ENCODE data around the gene RGL3. TPM values are rescaled to one million over a fixed set of nuclear protein-coding genes. Genes with fewer than 3 reads are reported as not detected.
A peak's percentile ranks its signal among the peaks of the same experiment; 100 is the strongest.

The RGL3 gene
- total RNA-seq, 2 experiments from 2014 or later: 0.49 TPM; not detected in 1

GRCh38 chr19:11359421-11359820, 59.7 kb downstream of the RGL3 start:
- TF ChIP-seq CTCF (conservative IDR thresholded peaks at IDR 0.05; ENCODE audit: low read length) (no peak), EZH2phosphoT487 (IDR thresholded peaks at IDR 0.05; ENCODE audit: borderline replicate concordance, low read depth, low read length) (no peak)
- intact Hi-C loops (cut with micrococcal nuclease; ENCODE audit: unreplicated experiment): no loop called here
- Histone ChIP-seq H3K9me2 (ENCODE audit: insufficient read depth, low read length) (no peaks in the 10 kb centered on the region), H3K79me2 (ENCODE audit: insufficient read depth, low read depth, low read length) (no peaks in the 10 kb centered on the region), H3K36me3 (ENCODE audit: insufficient read depth, low read length) (no peaks in the 10 kb centered on the region), H3K4me1 (ENCODE audit: insufficient read depth, low read length, poor library complexity, severe bottlenecking) (no peaks in the 10 kb centered on the region), H3K4me2 (ENCODE audit: low read length) (no peak overlapping the region), H4K20me1 (ENCODE audit: insufficient read depth, low read length) (no peaks in the 10 kb centered on the region), H3K9me3 (ENCODE audit: low read length) (no peaks in the 10 kb centered on the region), H3K4me3 (ENCODE audit: low read depth, low read length, poor library complexity, severe bottlenecking) (no peak overlapping the region), H2AFZ (ENCODE audit: low read length) (no peak overlapping the region), H3K27ac (ENCODE audit: low read depth, low read length, poor library complexity, severe bottlenecking) (no peak overlapping the region)
- DNase-seq (ENCODE audit: low spot score): no peak
- no TSS peak for BruUV-seq (replicated peaks)
- POLR2A ChIA-PET: interaction anchor here (0.7 kb wide), 1 partner anchor 38 kb away, joined by 4 read pairs; no protein-coding TSS in a partner anchor
- CTCF ChIA-PET (ENCODE audit: unreplicated experiment): no interaction called here

- Histone ChIP-seq H4K20me1 (ENCODE audit: insufficient read depth, low read length) (no peaks in the 10 kb centered on the region), H3K4me1 (ENCODE audit: insufficient read depth, low read length, poor library complexity, severe bottlenecking) (no peaks in the 10 kb centered on the region), H3K27ac (ENCODE audit: low read depth, low read length, poor library complexity, severe bottlenecking) (no peak overlapping the region), H3K36me3 (ENCODE audit: insufficient read depth, low read length) (no peaks in the 10 kb centered on the region), H3K4me3 (ENCODE audit: low read depth, low read length, poor library complexity, severe bottlenecking) (no peak overlapping the region), H3K4me2 (ENCODE audit: low read length) (no peak overlapping the region), H3K9me2 (ENCODE audit: insufficient read depth, low read length) (no peaks in the 10 kb centered on the region), H3K79me2 (ENCODE audit: insufficient read depth, low read depth, low read length) (no peaks in the 10 kb centered on the region), H2AFZ (ENCODE audit: low read length) (no peak overlapping the region), H3K9me3 (ENCODE audit: low read length) (no peaks in the 10 kb centered on the region)
- no peak for DNase-seq (ENCODE audit: low spot score)
- CTCF ChIA-PET (ENCODE audit: unreplicated experiment): no interaction called here
- TF ChIP-seq EZH2phosphoT487 (IDR thresholded peaks at IDR 0.05; ENCODE audit: borderline replicate concordance, low read depth, low read length) (no peak), CTCF (conservative IDR thresholded peaks at IDR 0.05; ENCODE audit: low read length) (no peak)
- intact Hi-C loops (cut with micrococcal nuclease; ENCODE audit: unreplicated experiment): no loop called here
- POLR2A ChIA-PET: no interaction called here
- BruUV-seq (replicated peaks): no TSS peak
Observed at GRCh38 chr19:11356676-11357550, 62.2 kb downstream of the RGL3 start.

- no TSS peak for BruUV-seq (replicated peaks)
- ChIA-PET CTCF (ENCODE audit: unreplicated experiment) (no interaction called here), POLR2A (no interaction called here)
- Histone ChIP-seq H3K27ac (ENCODE audit: low read depth, low read length, poor library complexity, severe bottlenecking) (no peak overlapping the region), H3K4me3 (ENCODE audit: low read depth, low read length, poor library complexity, severe bottlenecking) (no peak overlapping the region), H3K36me3 (ENCODE audit: insufficient read depth, low read length) (no peaks in the 10 kb centered on the region), H4K20me1 (ENCODE audit: insufficient read depth, low read length) (no peaks in the 10 kb centered on the region), H3K4me2 (ENCODE audit: low read length) (peak overlapping the region; percentile 51), H3K79me2 (ENCODE audit: insufficient read depth, low read depth, low read length) (no peaks in the 10 kb centered on the region), H3K9me2 (ENCODE audit: insufficient read depth, low read length) (no peaks in the 10 kb centered on the region), H3K9me3 (ENCODE audit: low read length) (no peaks in the 10 kb centered on the region), H2AFZ (ENCODE audit: low read length) (no peak overlapping the region), H3K4me1 (ENCODE audit: insufficient read depth, low read length, poor library complexity, severe bottlenecking) (no peaks in the 10 kb centered on the region)
- DNase-seq (ENCODE audit: low spot score): no peak
- no peak for TF ChIP-seq CTCF (conservative IDR thresholded peaks at IDR 0.05; ENCODE audit: low read length)
- TF ChIP-seq EZH2phosphoT487 (IDR thresholded peaks at IDR 0.05; ENCODE audit: borderline replicate concordance, low read depth, low read length): no peak
- intact Hi-C loops (cut with micrococcal nuclease; ENCODE audit: unreplicated experiment): no loop called here
Observed at GRCh38 chr19:11356074-11356397, 63.1 kb downstream of the RGL3 start.

Measured in OCI-LY7 (cell line).